A673 (cell line): ENCODE results near the gene IER3. TPM values are rescaled to one million over a fixed set of nuclear protein-coding genes. Genes with fewer than 3 reads are reported as not detected.

Experiments used
- BruUV-seq: library from RNA; stranded (reverse); fragments of 400-500 nt; replicated peaks from 2 replicates; lab custom pipeline; 2021; lab: Mats Ljungman, UMichigan
- CTCF ChIA-PET: fragments of 300-600 bp; sonication (Branson Sonifier 250); formaldehyde crosslinking; loops from one replicate; lab custom pipeline; 2022; ENCODE audit warnings: antibody characterized with exemption; lab: Charles Lee
- POLR2A ChIA-PET: fragments of 300-600 bp; sonication (Branson Sonifier 250); formaldehyde crosslinking; loops from one replicate; lab custom pipeline; 2022; ENCODE audit warnings: antibody characterized with exemption; ENCODE audit not compliant: low non-redundant PET; lab: Charles Lee
- DNase-seq: peaks from one replicate; pipeline ENCODE4 v3.0.0-alpha.2; 2015; ENCODE audit warnings: low spot score
- H3K27ac ChIP-seq: fragments of 200-600 bp; sonication (generic); 2 replicates; pipeline ENCODE4 v1.5.1; 2016; ENCODE audit warnings: mixed run types, low read depth, mild to moderate bottlenecking, mixed read lengths, antibody characterized with exemption, low read length; ENCODE audit not compliant: poor library complexity, severe bottlenecking
- H3K27me3 ChIP-seq: fragments of 200-600 bp; sonication (generic); replicated peaks from 2 replicates; pipeline ENCODE4 v1.6.1; 2017; ENCODE audit warnings: mixed run types, low read depth, mild to moderate bottlenecking, mixed read lengths, antibody characterized with exemption, low read length; ENCODE audit not compliant: insufficient read depth, poor library complexity
- H3K36me3 ChIP-seq: fragments of 200-600 bp; sonication (generic); 2 replicates; pipeline ENCODE4 v1.6.1; 2016; ENCODE audit warnings: mixed run types, mild to moderate bottlenecking, mixed read lengths, antibody characterized with exemption, low read length; ENCODE audit not compliant: insufficient read depth, poor library complexity, severe bottlenecking
- H3K4me1 ChIP-seq: fragments of 200-600 bp; sonication (generic); 2 replicates; pipeline ENCODE4 v1.6.1; 2017; ENCODE audit warnings: mixed run types, mild to moderate bottlenecking, mixed read lengths, antibody characterized with exemption, low read length; ENCODE audit not compliant: insufficient read depth, poor library complexity, severe bottlenecking
- H3K4me3 ChIP-seq: fragments of 200-600 bp; sonication (generic); 2 replicates; pipeline ENCODE4 v1.5.1; 2016; ENCODE audit warnings: low read depth, mixed run types, mild to moderate bottlenecking, mixed read lengths, low read length; ENCODE audit not compliant: poor library complexity, severe bottlenecking
- H3K9me3 ChIP-seq: fragments of 200-600 bp; sonication (generic); 2 replicates; pipeline ENCODE4 v1.6.1; 2016; ENCODE audit warnings: mixed run types, low read depth, mild to moderate bottlenecking, mixed read lengths, antibody characterized with exemption, low read length; ENCODE audit not compliant: poor library complexity, severe bottlenecking
- EZH2 ChIP-seq: fragments of 200-600 bp; sonication (generic); IDR thresholded peaks from 2 replicates; pipeline ENCODE4 v1.6.1; 2017; ENCODE audit warnings: borderline replicate concordance, low read depth, mild to moderate bottlenecking, mixed read lengths, antibody characterized with exemption, low read length; ENCODE audit not compliant: poor library complexity, severe bottlenecking
- intact Hi-C: fragments of 100-400 bp; cut with micrococcal nuclease; formaldehyde crosslinking; loops from one replicate; pipeline ENCODE4 v1.10.0; 2022; ENCODE audit not compliant: unreplicated experiment
- total RNA-seq: library from RNA; stranded (reverse); gene quantifications from 2 replicates; pipeline ENCODE4 v1.2.3, GENCODE V29; 2021
- TF ChIP-seq, protein P1 (sequence below): fragments of 300-800, 200-600 bp; sonication (generic); conservative IDR thresholded peaks from 2 replicates; pipeline ENCODE4 v1.5.1; 2017; ENCODE audit warnings: low read depth, mild to moderate bottlenecking, antibody characterized with exemption, low read length, moderate library complexity, mixed read lengths

IER3 gene
- total RNA-seq, 1 experiment from 2014 or later, result 34.6 TPM

DNA sequence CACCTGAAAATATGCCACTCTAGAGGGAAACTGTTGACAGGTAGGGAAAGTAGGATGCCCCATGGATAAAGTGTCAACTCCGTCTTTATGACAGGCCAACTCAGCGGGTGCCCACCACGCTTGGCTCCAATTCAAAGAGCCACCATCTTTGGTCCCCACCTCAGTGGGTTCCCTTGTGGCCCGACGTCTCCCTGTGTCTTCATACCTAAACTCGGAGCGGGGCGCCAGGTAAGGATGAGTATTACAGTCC lies 27.5 kb downstream of the IER3 start:
- intact Hi-C loops, result loop anchor here (1.0 to 2.0 kb wide), 2 partner anchors 26 to 100 kb away; partner anchors contain the start of genes MRPS18B, NRM and PPP1R10
- no peaks in the 10 kb centered on the region for H3K27me3 ChIP-seq
- peaks cover 19% of the 10 kb centered on the region for H3K4me1 ChIP-seq
- DNase-seq, result no peak
- BruUV-seq, result no TSS peak
- peak overlapping the region; percentile 94 for H3K27ac ChIP-seq
- peak overlapping the region; percentile 50 for H3K4me3 ChIP-seq
- ChIA-PET POLR2A (interaction anchor here (0.6 to 1.0 kb wide), 3 partner anchors 28 to 165 kb away, joined by 3 to 4 read pairs (median 3); no protein-coding TSS in a partner anchor), CTCF (interaction anchor here (0.6 to 0.8 kb wide), 2 partner anchors 38 to 682 kb away, joined by 3 to 5 read pairs; no protein-coding TSS in a partner anchor)
- no peaks in the 10 kb centered on the region for H3K9me3 ChIP-seq
- H3K36me3 ChIP-seq, result peaks cover 38% of the 10 kb centered on the region
- no peak for TF ChIP-seq EZH2

- H3K27ac ChIP-seq, result no peak overlapping the region
- H3K9me3 ChIP-seq, result no peaks in the 10 kb centered on the region
- peaks cover 17% of the 10 kb centered on the region for H3K4me1 ChIP-seq
- H3K27me3 ChIP-seq, result no peaks in the 10 kb centered on the region
- ChIA-PET CTCF (interaction anchor here (0.6 to 0.7 kb wide), 2 partner anchors 16 to 42 kb away, joined by 3 to 4 read pairs; no protein-coding TSS in a partner anchor), POLR2A (no interaction called here)
- BruUV-seq, result no TSS peak
- H3K4me3 ChIP-seq, result no peak overlapping the region
- intact Hi-C loops, result no loop called here
- no peak for DNase-seq
- H3K36me3 ChIP-seq, result peaks cover 53% of the 10 kb centered on the region
- TF ChIP-seq, protein P1, sequence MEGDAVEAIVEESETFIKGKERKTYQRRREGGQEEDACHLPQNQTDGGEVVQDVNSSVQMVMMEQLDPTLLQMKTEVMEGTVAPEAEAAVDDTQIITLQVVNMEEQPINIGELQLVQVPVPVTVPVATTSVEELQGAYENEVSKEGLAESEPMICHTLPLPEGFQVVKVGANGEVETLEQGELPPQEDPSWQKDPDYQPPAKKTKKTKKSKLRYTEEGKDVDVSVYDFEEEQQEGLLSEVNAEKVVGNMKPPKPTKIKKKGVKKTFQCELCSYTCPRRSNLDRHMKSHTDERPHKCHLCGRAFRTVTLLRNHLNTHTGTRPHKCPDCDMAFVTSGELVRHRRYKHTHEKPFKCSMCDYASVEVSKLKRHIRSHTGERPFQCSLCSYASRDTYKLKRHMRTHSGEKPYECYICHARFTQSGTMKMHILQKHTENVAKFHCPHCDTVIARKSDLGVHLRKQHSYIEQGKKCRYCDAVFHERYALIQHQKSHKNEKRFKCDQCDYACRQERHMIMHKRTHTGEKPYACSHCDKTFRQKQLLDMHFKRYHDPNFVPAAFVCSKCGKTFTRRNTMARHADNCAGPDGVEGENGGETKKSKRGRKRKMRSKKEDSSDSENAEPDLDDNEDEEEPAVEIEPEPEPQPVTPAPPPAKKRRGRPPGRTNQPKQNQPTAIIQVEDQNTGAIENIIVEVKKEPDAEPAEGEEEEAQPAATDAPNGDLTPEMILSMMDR, result no peak
- no peak for TF ChIP-seq EZH2
Measured at GRCh38 chr6:30714263-30714662, 30.1 kb downstream of the IER3 start.

DNA sequence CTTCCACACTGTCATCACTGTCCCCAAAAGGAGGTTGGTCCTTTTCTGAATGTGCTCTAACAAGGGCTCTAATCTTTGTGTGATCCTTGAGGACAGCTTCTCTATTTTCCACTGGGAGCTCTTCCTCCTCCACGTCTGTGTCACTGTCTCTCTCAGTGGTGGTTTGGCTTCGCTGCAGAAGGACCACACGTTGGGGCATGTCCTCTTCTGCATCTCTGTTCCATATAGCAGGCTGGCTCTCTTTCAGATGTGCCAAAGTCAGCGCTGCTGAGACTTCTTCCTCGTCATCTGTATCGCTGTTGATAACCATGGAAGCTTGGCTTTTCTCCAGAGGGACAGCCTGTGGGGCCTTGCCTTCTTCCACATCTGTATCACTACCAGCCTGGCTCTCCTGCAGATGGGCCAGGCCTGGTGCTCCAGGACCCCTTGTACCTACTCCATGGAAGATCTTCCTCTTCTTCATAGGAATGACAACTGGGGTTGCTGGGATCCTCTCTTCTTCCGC lies 31.9 kb downstream of the IER3 start:
- Histone ChIP-seq H3K4me3 (no peak overlapping the region), H3K36me3 (peaks cover 64% of the 10 kb centered on the region), H3K27ac (no peak overlapping the region), H3K27me3 (no peaks in the 10 kb centered on the region), H3K9me3 (no peaks in the 10 kb centered on the region), H3K4me1 (peaks cover 7% of the 10 kb centered on the region)
- POLR2A ChIA-PET, result no interaction called here
- no peak for DNase-seq
- intact Hi-C loops, result no loop called here
- CTCF ChIA-PET, result no interaction called here
- no peak for TF ChIP-seq EZH2
- TF ChIP-seq, protein P1, result no peak
- BruUV-seq, result TSS peak; percentile 3

- intact Hi-C loops, result no loop called here
- TF ChIP-seq, protein P1, result no peak
- TF ChIP-seq EZH2, result no peak
- DNase-seq, result no peak
- no peaks in the 10 kb centered on the region for H3K27me3 ChIP-seq
- H3K9me3 ChIP-seq, result no peaks in the 10 kb centered on the region
- ChIA-PET CTCF (no interaction called here), POLR2A (no interaction called here)
- no TSS peak for BruUV-seq
- H3K4me3 ChIP-seq, result no peak overlapping the region
- peaks cover 70% of the 10 kb centered on the region for H3K36me3 ChIP-seq
- H3K27ac ChIP-seq, result no peak overlapping the region
- H3K4me1 ChIP-seq, result peaks cover 11% of the 10 kb centered on the region
Measured at GRCh38 chr6:30711758-30712380, 32.5 kb downstream of the IER3 start.
